ENCODE measurements around the gene MYLK4.

GRCh38 chr6:2655844-2656433 lies 94.8 kb downstream of the MYLK4 start:
- TF ChIP-seq CTCF (IDR thresholded peaks at IDR 0.05; ENCODE audit: low read depth, low read length, poor library complexity, severe bottlenecking) (no peak), EZH2phosphoT487 (IDR thresholded peaks at IDR 0.05; ENCODE audit: borderline replicate concordance, low read length) (no peak)
